Upper lobe of right lung (tissue), 1 donor: ENCODE data around the gene SLC6A17. TPM values are rescaled to one million over a fixed set of nuclear protein-coding genes. Genes with fewer than 3 reads are reported as not detected.

Source experiments
- ATAC-seq: fragments of 200-7000 bp; cut with Tn5 transposase; one replicate; pipeline ENCODE4 v1.9.1; 2020; ENCODE audit warnings: mild to moderate bottlenecking, moderate library complexity
- DNase-seq: peaks from one replicate; pipeline ENCODE4 v3.0.0-alpha.2; 2020
- H3K27ac ChIP-seq: fragments of 200-600 bp; one replicate; pipeline ENCODE4 v1.8.0; 2022
- H3K27me3 ChIP-seq: fragments of 200-600 bp; one replicate; pipeline ENCODE4 v1.8.0; 2022; ENCODE audit warnings: mild to moderate bottlenecking
- H3K36me3 ChIP-seq: fragments of 200-600 bp; one replicate; pipeline ENCODE4 v1.8.0; 2022
- H3K4me1 ChIP-seq: fragments of 200-600 bp; one replicate; pipeline ENCODE4 v1.8.0; 2022
- H3K4me3 ChIP-seq: fragments of 200-600 bp; one replicate; pipeline ENCODE4 v1.8.0; 2022; ENCODE audit warnings: mild to moderate bottlenecking
- H3K9me3 ChIP-seq: fragments of 200-600 bp; one replicate; pipeline ENCODE4 v1.8.0; 2022
- CTCF ChIP-seq: fragments of 200-600 bp; IDR thresholded peaks from one replicate; pipeline ENCODE4 v1.8.0; 2022; ENCODE audit warnings: antibody characterized with exemption
- intact Hi-C: fragments of 100-400 bp; cut with DNase I; formaldehyde crosslinking; loops from one replicate; pipeline ENCODE4 v1.11.0; 2022
- total RNA-seq: library from RNA; stranded (reverse); fragmentation: NEBNext Ultra II Directional; extraction: Animal tissue kit (Norgen Biotek cat#: 25700); gene quantifications from one replicate; pipeline ENCODE4 v1.2.1, GENCODE V29; 2021
- donor health status: DM: no; HTN: yes; CAD: no; lungs with severe emphysema.

SLC6A17 gene
- total RNA-seq, 1 donor from 2014 or later = 0.06 TPM

GRCh38 chr1:110213143-110213540 lies 62.8 kb downstream of the SLC6A17 start:
- Histone ChIP-seq H3K9me3 (no peaks in the 10 kb centered on the region), H3K4me3 (peak overlapping the region; percentile 75), H3K27ac (no peak overlapping the region), H3K36me3 (no peaks in the 10 kb centered on the region), H3K4me1 (peaks cover 20% of the 10 kb centered on the region), H3K27me3 (no peaks in the 10 kb centered on the region)
- no peak for DNase-seq
- intact Hi-C loops = no loop called here
- ATAC-seq = no peak
- no peak for TF ChIP-seq CTCF

- ATAC-seq (no peak), DNase-seq (no peak)
- TF ChIP-seq CTCF = no peak
- H3K27me3 ChIP-seq = no peaks in the 10 kb centered on the region
- intact Hi-C loops = no loop called here
- peaks cover 13% of the 10 kb centered on the region for H3K4me1 ChIP-seq
- H3K9me3 ChIP-seq = no peaks in the 10 kb centered on the region
- no peak overlapping the region for H3K27ac ChIP-seq
- no peak overlapping the region for H3K4me3 ChIP-seq
- no peaks in the 10 kb centered on the region for H3K36me3 ChIP-seq
These were observed 64.4 kb downstream of the SLC6A17 start for GRCh38 chr1:110214454-110215404.

- TF ChIP-seq CTCF = no peak
- H3K4me1 ChIP-seq = peaks cover 13% of the 10 kb centered on the region
- H3K9me3 ChIP-seq = no peaks in the 10 kb centered on the region
- H3K27me3 ChIP-seq = no peaks in the 10 kb centered on the region
- ATAC-seq (no peak), DNase-seq (no peak)
- no peaks in the 10 kb centered on the region for H3K36me3 ChIP-seq
- no peak overlapping the region for H3K4me3 ChIP-seq
- H3K27ac ChIP-seq = no peak overlapping the region
- intact Hi-C loops = no loop called here
These were observed 65.6 kb downstream of the SLC6A17 start for GRCh38 chr1:110215621-110216515.

- intact Hi-C loops = no loop called here
- TF ChIP-seq CTCF = no peak
- ATAC-seq (no peak), DNase-seq (no peak)
- H3K4me1 ChIP-seq = peaks cover 13% of the 10 kb centered on the region
- no peak overlapping the region for H3K4me3 ChIP-seq
- H3K36me3 ChIP-seq = no peaks in the 10 kb centered on the region
- no peak overlapping the region for H3K27ac ChIP-seq
- H3K9me3 ChIP-seq = no peaks in the 10 kb centered on the region
- no peaks in the 10 kb centered on the region for H3K27me3 ChIP-seq
These were observed 66.7 kb downstream of the SLC6A17 start for GRCh38 chr1:110216844-110217444.

- DNase-seq (no peak), ATAC-seq (no peak)
- intact Hi-C loops = no loop called here
- no peaks in the 10 kb centered on the region for H3K36me3 ChIP-seq
- no peak overlapping the region for H3K4me3 ChIP-seq
- no peaks in the 10 kb centered on the region for H3K27me3 ChIP-seq
- no peaks in the 10 kb centered on the region for H3K9me3 ChIP-seq
- TF ChIP-seq CTCF = no peak
- no peak overlapping the region for H3K27ac ChIP-seq
- H3K4me1 ChIP-seq = peaks cover 13% of the 10 kb centered on the region
These were observed 67.8 kb downstream of the SLC6A17 start for GRCh38 chr1:110218137-110218536.
